Hepatocyte (in vitro differentiated cells): ENCODE results near the gene NTSR1. TPM values are rescaled to one million over a fixed set of nuclear protein-coding genes. Genes with fewer than 3 reads are reported as not detected.

ENCODE experiments used
- DNase-seq: peaks from one replicate; pipeline ENCODE4 v3.0.0-alpha.2; 2016; ENCODE audit warnings: low spot score
- H2AFZ ChIP-seq: fragments of 200-600 bp; sonication (generic); 2 replicates; pipeline ENCODE4 v1.6.0; 2016; ENCODE audit warnings: antibody characterized with exemption, mild to moderate bottlenecking
- H3K27ac ChIP-seq: fragments of 200-600 bp; sonication (generic); 2 replicates; pipeline ENCODE4 v1.5.1; 2016; ENCODE audit warnings: mild to moderate bottlenecking
- H3K27me3 ChIP-seq: fragments of 200-600 bp; sonication (generic); 2 replicates; pipeline ENCODE4 v1.6.1; 2016
- H3K36me3 ChIP-seq: fragments of 200-600 bp; sonication (generic); replicated peaks from 2 replicates; pipeline ENCODE4 v1.5.1; 2016; ENCODE audit warnings: low read depth; ENCODE audit not compliant: insufficient read depth
- H3K4me1 ChIP-seq: fragments of 200-600 bp; sonication (generic); 2 replicates; pipeline ENCODE4 v1.5.1; 2016; ENCODE audit warnings: mild to moderate bottlenecking, moderate library complexity; ENCODE audit not compliant: insufficient read depth
- H3K4me2 ChIP-seq: fragments of 200-600 bp; sonication (generic); 2 replicates; pipeline ENCODE4 v1.6.0; 2016
- H3K4me3 ChIP-seq: fragments of 200-600 bp; sonication (generic); 2 replicates; pipeline ENCODE4 v1.5.1; 2016; ENCODE audit warnings: mild to moderate bottlenecking
- H3K79me2 ChIP-seq: fragments of 200-600 bp; sonication (generic); 2 replicates; pipeline ENCODE4 v1.6.0; 2017; ENCODE audit warnings: mild to moderate bottlenecking
- H3K9me2 ChIP-seq: fragments of 200-600 bp; sonication (generic); replicated peaks from 2 replicates; pipeline ENCODE4 v1.6.0; 2017; ENCODE audit warnings: mild to moderate bottlenecking; ENCODE audit not compliant: insufficient read depth
- H3K9me3 ChIP-seq: fragments of 200-600 bp; sonication (generic); 2 replicates; pipeline ENCODE4 v1.5.1; 2016; ENCODE audit warnings: low read depth, mild to moderate bottlenecking
- H4K20me1 ChIP-seq: fragments of 200-600 bp; sonication (generic); 2 replicates; pipeline ENCODE4 v1.6.0; 2016; ENCODE audit warnings: mild to moderate bottlenecking; ENCODE audit not compliant: insufficient read depth, poor library complexity, severe bottlenecking
- CTCF ChIP-seq: fragments of 200-600 bp; sonication (generic); IDR thresholded peaks from 2 replicates; pipeline ENCODE4 v1.5.1; 2016; ENCODE audit warnings: antibody characterized with exemption, mild to moderate bottlenecking; ENCODE audit not compliant: poor library complexity
- EZH2 ChIP-seq: fragments of 200-600 bp; sonication (generic); IDR thresholded peaks from 2 replicates; pipeline ENCODE4 v1.6.1; 2016; ENCODE audit warnings: antibody characterized with exemption, mild to moderate bottlenecking, borderline replicate concordance
- EZH2phosphoT487 ChIP-seq: fragments of 200-600 bp; sonication (generic); IDR thresholded peaks from one replicate; pipeline ENCODE4 v1.6.1; 2018; ENCODE audit warnings: antibody characterized with exemption, mild to moderate bottlenecking, low read depth, moderate library complexity; ENCODE audit not compliant: unreplicated experiment, severe bottlenecking
- WGBS: methylation state at CpG from one replicate; pipeline ENCODE4 v1.1.6; 2016; ENCODE audit warnings: low lambda C conversion rate; ENCODE audit errors: missing lambda C conversion rate; 5-methylcytosine and 5-hydroxymethylcytosine counted together
- polyA plus RNA-seq: library from polyadenylated mRNA; unstranded; fragments of >200 nt; fragmentation: Nextera tagmentation; extraction: Ambion mirVana; gene quantifications from 2 replicates; pipeline ENCODE4 v1.2.1, GENCODE V29; 2016
- total RNA-seq: library from RNA; depleted of rRNA; stranded (reverse); fragments of >200 nt; gene quantifications from 2 replicates; pipeline ENCODE4 v1.2.3, GENCODE V29; 2014

Gene NTSR1
- total and polyA plus RNA-seq, 2 experiments from 2014 or later = 0.37 TPM; not detected in 1

GRCh38 chr20:62676976-62677375 lies 31.7 kb upstream of the NTSR1 start:
- Histone ChIP-seq H3K4me3 (no peak overlapping the region), H3K79me2 (no peaks in the 10 kb centered on the region), H3K9me2 (no peaks in the 10 kb centered on the region), H4K20me1 (no peaks in the 10 kb centered on the region), H3K4me2 (no peak overlapping the region), H3K9me3 (no peaks in the 10 kb centered on the region), H3K27ac (no peak overlapping the region), H3K4me1 (no peaks in the 10 kb centered on the region), H2AFZ (no peak overlapping the region), H3K27me3 (no peaks in the 10 kb centered on the region), H3K36me3 (no peaks in the 10 kb centered on the region)
- 84% methylated on average over 9 of the region's 9 CpGs for WGBS
- DNase-seq = no peak
- no peak for TF ChIP-seq EZH2
- no peak for TF ChIP-seq EZH2phosphoT487
- no peak for TF ChIP-seq CTCF

GRCh38 chr20:62677678-62678077 lies 31.0 kb upstream of the NTSR1 start:
- H3K27ac ChIP-seq = no peak overlapping the region
- H3K36me3 ChIP-seq = no peaks in the 10 kb centered on the region
- 86% methylated on average over 10 of the region's 10 CpGs for WGBS
- no peaks in the 10 kb centered on the region for H3K9me2 ChIP-seq
- TF ChIP-seq EZH2 (no peak), CTCF (no peak), EZH2phosphoT487 (no peak)
- H3K27me3 ChIP-seq = no peaks in the 10 kb centered on the region
- no peak overlapping the region for H3K4me3 ChIP-seq
- H3K9me3 ChIP-seq = no peaks in the 10 kb centered on the region
- H2AFZ ChIP-seq = no peak overlapping the region
- H3K4me1 ChIP-seq = no peaks in the 10 kb centered on the region
- no peak overlapping the region for H3K4me2 ChIP-seq
- DNase-seq = no peak
- no peaks in the 10 kb centered on the region for H3K79me2 ChIP-seq
- no peaks in the 10 kb centered on the region for H4K20me1 ChIP-seq

GRCh38 chr20:62678553-62678952 lies 30.1 kb upstream of the NTSR1 start:
- no peak overlapping the region for H3K4me2 ChIP-seq
- no peaks in the 10 kb centered on the region for H4K20me1 ChIP-seq
- no peaks in the 10 kb centered on the region for H3K27me3 ChIP-seq
- 53% methylated on average over 9 of the region's 9 CpGs for WGBS
- H3K36me3 ChIP-seq = no peaks in the 10 kb centered on the region
- no peaks in the 10 kb centered on the region for H3K9me2 ChIP-seq
- no peak overlapping the region for H3K27ac ChIP-seq
- TF ChIP-seq EZH2 (no peak), EZH2phosphoT487 (no peak)
- H3K4me1 ChIP-seq = no peaks in the 10 kb centered on the region
- H3K4me3 ChIP-seq = no peak overlapping the region
- no peak overlapping the region for H2AFZ ChIP-seq
- H3K9me3 ChIP-seq = no peaks in the 10 kb centered on the region
- H3K79me2 ChIP-seq = no peaks in the 10 kb centered on the region
- no peak for DNase-seq

GRCh38 chr20:62679978-62680589 lies 28.6 kb upstream of the NTSR1 start:
- no peaks in the 10 kb centered on the region for H3K9me3 ChIP-seq
- no peaks in the 10 kb centered on the region for H3K27me3 ChIP-seq

More at GRCh38 chr20:62679978-62680589, 28.6 kb upstream of the NTSR1 start:
- Histone ChIP-seq H3K27ac (no peak overlapping the region), H4K20me1 (no peaks in the 10 kb centered on the region), H3K79me2 (no peaks in the 10 kb centered on the region), H3K4me3 (no peak overlapping the region), H2AFZ (no peak overlapping the region), H3K4me1 (no peaks in the 10 kb centered on the region), H3K4me2 (no peak overlapping the region), H3K9me2 (no peaks in the 10 kb centered on the region), H3K36me3 (no peaks in the 10 kb centered on the region)
- WGBS = 95% methylated on average over 11 of the region's 11 CpGs
- TF ChIP-seq EZH2 (no peak), EZH2phosphoT487 (no peak), CTCF (no peak)
- DNase-seq = no peak
